ENCODE results near the gene KIRREL3.

The KIRREL3 gene

DNA sequence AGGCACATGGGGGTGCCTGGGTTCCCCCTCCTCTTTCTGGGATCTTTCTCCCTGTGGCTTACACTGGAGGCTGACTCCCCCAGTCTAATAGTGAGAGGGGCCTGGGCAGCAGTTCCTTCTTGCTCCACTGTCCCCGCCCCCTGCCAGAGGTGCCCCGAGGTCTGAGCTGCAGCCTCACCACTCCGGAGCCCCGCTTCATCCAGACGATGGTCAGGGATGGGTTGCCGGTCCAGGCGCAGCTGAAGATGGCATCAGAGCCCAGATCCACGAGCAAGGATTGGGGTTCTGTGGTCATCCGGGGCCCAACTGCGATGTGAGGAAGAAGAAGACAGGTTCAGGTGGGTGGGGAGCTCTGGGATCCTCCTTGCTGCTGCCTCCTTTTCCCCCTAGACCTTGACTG, 554.0 kb downstream of the KIRREL3 start:
- TF ChIP-seq, protein P1, sequence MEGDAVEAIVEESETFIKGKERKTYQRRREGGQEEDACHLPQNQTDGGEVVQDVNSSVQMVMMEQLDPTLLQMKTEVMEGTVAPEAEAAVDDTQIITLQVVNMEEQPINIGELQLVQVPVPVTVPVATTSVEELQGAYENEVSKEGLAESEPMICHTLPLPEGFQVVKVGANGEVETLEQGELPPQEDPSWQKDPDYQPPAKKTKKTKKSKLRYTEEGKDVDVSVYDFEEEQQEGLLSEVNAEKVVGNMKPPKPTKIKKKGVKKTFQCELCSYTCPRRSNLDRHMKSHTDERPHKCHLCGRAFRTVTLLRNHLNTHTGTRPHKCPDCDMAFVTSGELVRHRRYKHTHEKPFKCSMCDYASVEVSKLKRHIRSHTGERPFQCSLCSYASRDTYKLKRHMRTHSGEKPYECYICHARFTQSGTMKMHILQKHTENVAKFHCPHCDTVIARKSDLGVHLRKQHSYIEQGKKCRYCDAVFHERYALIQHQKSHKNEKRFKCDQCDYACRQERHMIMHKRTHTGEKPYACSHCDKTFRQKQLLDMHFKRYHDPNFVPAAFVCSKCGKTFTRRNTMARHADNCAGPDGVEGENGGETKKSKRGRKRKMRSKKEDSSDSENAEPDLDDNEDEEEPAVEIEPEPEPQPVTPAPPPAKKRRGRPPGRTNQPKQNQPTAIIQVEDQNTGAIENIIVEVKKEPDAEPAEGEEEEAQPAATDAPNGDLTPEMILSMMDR (IDR thresholded peaks at IDR 0.05; ENCODE audit: borderline replicate concordance, insufficient read depth, low read depth, low read length), result no peak
- H3K4me3 ChIP-seq (ENCODE audit: low read depth, low read length), result no peak overlapping the region

DNA sequence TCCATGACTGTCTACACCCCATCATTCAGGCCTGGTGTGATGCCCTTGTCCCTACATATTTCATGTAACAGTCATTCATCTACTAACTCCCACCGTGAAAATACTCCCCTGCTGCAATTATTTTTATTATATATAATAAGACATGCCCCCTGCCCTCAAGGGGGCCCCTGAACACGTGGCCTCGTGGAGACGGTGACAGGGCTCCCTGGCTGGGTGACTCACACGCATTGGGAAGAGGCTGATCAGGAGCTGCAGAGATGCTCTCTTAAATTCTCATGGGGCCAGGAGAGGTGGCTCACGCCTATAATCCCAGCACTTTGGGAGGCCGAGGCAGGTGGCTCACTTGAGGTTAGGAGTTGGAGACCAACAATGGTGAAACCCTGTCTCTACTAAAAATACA, 556.5 kb downstream of the KIRREL3 start:
- no peak overlapping the region for H3K4me3 ChIP-seq (ENCODE audit: low read depth, low read length)
- TF ChIP-seq, protein P1 (IDR thresholded peaks at IDR 0.05; ENCODE audit: borderline replicate concordance, insufficient read depth, low read depth, low read length), result no peak

DNA sequence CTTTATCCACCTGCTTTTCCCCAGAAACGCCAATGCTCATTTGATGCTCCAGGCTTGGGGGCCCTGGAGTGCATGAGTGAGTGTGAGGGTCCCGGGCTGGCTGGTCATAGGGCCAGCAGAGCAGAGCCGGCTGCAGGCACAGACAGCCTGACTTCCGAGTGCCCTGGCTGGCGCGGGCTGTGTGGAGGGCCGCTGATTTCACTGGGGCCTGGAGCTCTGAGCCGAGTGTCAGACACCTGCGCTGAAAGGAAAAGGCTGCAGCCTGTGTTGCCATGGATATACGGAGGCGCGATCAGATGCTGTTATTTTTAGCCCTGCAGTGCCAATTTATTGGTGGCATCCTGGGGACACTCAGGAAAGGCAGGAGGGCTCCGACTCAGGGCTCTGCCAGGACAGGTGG, 557.5 kb downstream of the KIRREL3 start:
- TF ChIP-seq, protein P1 (IDR thresholded peaks at IDR 0.05; ENCODE audit: borderline replicate concordance, insufficient read depth, low read depth, low read length), result no peak
- H3K4me3 ChIP-seq (ENCODE audit: low read depth, low read length), result no peak overlapping the region

DNA sequence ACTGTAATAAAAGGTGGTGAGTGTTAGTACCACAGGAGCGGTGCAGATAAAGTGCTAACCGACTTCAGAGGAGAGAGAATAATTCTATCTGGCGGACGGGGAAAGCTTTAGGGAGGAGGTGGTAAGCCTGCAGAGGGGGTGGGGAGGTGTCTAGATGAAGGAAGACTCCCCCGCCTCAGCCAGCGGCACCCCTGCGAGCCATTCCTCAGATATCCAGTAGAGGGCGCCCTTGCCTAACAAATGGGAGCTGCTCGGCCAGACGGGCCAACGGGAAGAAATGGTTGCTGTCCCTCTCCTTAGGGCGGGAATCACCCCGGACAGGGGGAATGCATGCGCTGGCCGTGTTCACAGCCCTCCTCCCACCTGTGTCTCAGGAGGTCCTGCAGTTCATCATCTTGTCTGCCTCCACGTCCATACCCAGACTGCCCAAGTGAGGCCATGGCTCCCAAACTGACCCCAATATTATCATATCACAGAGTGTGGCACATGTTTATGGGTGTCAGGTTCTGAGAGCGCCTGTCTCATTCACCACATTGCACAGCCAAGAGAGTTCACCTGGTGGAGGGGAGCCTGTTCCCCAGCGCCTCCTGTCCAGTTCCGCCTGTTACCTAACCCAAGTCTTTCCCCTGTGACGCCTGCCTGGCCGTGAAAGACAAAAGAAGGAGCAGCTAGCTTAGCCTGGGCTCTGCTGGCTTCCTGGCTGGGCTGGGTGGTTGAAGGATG, 559.6 kb downstream of the KIRREL3 start:
- no peak overlapping the region for H3K4me3 ChIP-seq (ENCODE audit: low read depth, low read length)
- TF ChIP-seq, protein P1 (IDR thresholded peaks at IDR 0.05; ENCODE audit: borderline replicate concordance, insufficient read depth, low read depth, low read length), result peak; percentile 86

DNA sequence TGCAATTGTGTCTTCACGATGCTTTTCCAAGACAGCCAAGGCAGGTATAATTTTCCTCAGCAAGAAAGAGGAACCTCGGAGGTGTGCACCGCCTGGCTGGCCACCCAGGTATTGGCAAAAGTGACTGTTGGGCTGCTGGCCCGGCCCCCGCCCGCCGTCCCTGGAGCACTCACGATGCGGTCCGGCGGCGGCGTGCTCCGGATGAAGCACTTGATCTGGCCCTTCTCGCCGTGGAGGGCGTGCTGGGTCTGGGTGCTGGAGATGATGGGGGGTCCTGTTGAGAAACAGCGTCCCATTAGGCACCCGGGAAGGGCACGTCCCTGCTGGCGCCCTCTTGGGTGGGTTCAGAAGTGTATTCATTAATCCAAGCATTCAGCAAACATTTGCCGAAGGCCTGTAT, 560.3 kb downstream of the KIRREL3 start:
- TF ChIP-seq, protein P1 (IDR thresholded peaks at IDR 0.05; ENCODE audit: borderline replicate concordance, insufficient read depth, low read depth, low read length), result no peak
- H3K4me3 ChIP-seq (ENCODE audit: low read depth, low read length), result no peak overlapping the region

DNA sequence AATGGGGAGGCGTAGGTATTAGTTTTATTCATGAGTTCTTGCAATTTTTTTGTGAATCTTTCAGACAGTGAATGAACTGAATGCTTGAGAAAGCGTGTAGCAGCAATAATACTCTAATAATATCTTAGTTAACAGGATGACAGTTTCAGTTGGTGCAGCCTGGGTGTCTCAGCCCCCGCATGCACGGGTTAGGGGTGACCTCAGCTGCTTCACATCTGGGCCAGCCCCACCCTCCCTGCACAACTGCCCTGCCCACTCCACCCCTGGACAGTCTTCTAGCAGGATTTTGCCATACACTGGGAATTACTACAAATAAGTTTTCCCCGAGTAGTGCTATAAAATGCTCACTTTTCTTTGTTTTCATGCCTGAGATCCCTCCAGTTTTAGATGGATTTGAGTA, 561.9 kb downstream of the KIRREL3 start:
- TF ChIP-seq, protein P1 (IDR thresholded peaks at IDR 0.05; ENCODE audit: borderline replicate concordance, insufficient read depth, low read depth, low read length), result no peak
- no peak overlapping the region for H3K4me3 ChIP-seq (ENCODE audit: low read depth, low read length)

DNA sequence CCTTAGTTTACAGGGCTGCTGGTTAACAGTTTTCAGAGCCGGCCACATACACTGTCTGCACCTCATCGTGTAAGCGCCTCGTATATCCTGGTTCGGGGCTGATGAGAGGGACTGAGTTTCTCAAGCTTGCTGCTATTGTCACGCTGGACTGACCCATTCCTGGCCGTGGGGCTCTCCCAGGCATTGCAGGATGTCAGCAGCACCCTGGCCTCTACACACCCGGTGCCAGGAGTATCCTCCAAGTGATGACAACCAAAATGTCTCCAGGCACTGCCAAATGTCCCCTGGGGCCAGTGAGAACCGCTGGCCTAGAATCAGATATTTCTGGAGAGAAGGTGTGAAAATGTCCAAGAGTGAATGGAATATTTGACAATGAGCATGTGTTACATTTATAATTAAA, 562.3 kb downstream of the KIRREL3 start:
- no peak overlapping the region for H3K4me3 ChIP-seq (ENCODE audit: low read depth, low read length)
- TF ChIP-seq, protein P1 (IDR thresholded peaks at IDR 0.05; ENCODE audit: borderline replicate concordance, insufficient read depth, low read depth, low read length), result no peak

Data from GM12875 (cell line).